Gastrocnemius medialis (tissue), 4 donors: ENCODE data around the gene GDF7. TPM values are rescaled to one million over a fixed set of nuclear protein-coding genes. Genes with fewer than 3 reads are reported as not detected.

ENCODE experiments used
- ATAC-seq, 2 donors: fragments of 150-250 bp; one replicate each; pipeline ENCODE4 v1.9.1; 2016
- DNase-seq, 2 donors: peaks; one replicate each; pipeline ENCODE4 v3.0.0-alpha.2; 2019
- H3K27ac ChIP-seq, 4 donors: fragments of 200-600 bp; sonication (generic); 1 replicate in 1 of 4; 2 replicates in 3 of 4; pipeline ENCODE4 v1.5.1; 2016 to 2018; ENCODE audit warnings: mild to moderate bottlenecking in 2 of 4, moderate library complexity in 1 of 4
- H3K27me3 ChIP-seq, 3 donors: fragments of 200-600 bp; sonication (generic) in 2 of 3; 1 replicate in 1 of 3; 2 replicates in 2 of 3; pipeline versions ENCODE4 v1.5.1 to v1.6.0; 2016 to 2019; ENCODE audit warnings: mild to moderate bottlenecking in 1 of 3, moderate library complexity in 1 of 3
- H3K36me3 ChIP-seq, 2 donors: fragments of 200-600 bp; sonication (generic) in 1 of 2; one replicate each; pipeline ENCODE4 v1.5.1; 2017 to 2018
- H3K4me1 ChIP-seq, 2 donors: fragments of 200-600 bp; sonication (generic) in 1 of 2; one replicate each; pipeline ENCODE4 v1.5.1; 2016 to 2017; ENCODE audit warnings: mild to moderate bottlenecking in 2 of 2
- H3K4me3 ChIP-seq, 4 donors: fragments of 200-600 bp; sonication (generic) in 3 of 4; 1 replicate in 1 of 4; 2 replicates in 3 of 4; pipeline ENCODE4 v1.5.1; 2016 to 2019; ENCODE audit warnings: mild to moderate bottlenecking in 2 of 4
- H3K9me3 ChIP-seq, 3 donors: fragments of 200-600 bp; sonication (generic) in 2 of 3; 1 replicate in 1 of 3; 2 replicates in 2 of 3; pipeline ENCODE4 v1.5.1; 2016 to 2019
- CTCF ChIP-seq, 5 experiments: fragments of 450-650 bp in 3 of 5; fragments of 200-600 bp in 2 of 5; sonication (generic) in 2 of 5; IDR thresholded peaks in 4 of 5; conservative IDR thresholded peaks in 1 of 5; 1 replicate in 4 of 5; 2 replicates in 1 of 5; pipeline ENCODE4 v1.5.1; 2016 to 2019; ENCODE audit warnings: antibody characterized with exemption in 5 of 5, mild to moderate bottlenecking in 3 of 5, moderate library complexity in 3 of 5
- POLR2A ChIP-seq, 2 donors: fragments of 450-650 bp; IDR thresholded peaks; one replicate each; pipeline ENCODE4 v1.6.1; 2017; ENCODE audit warnings: antibody characterized with exemption in 2 of 2, mild to moderate bottlenecking in 2 of 2, moderate library complexity in 2 of 2
- in situ Hi-C, 4 donors: fragments of 200-750 bp; cut with MboI; loops; one replicate each; pipeline versions ENCODE4 v1.15.0 to v1.8.0; 2017; ENCODE audit warnings: low sequenced_read_pairs in 4 of 4
- intact Hi-C: fragments of 100-400 bp; cut with DNase I; formaldehyde crosslinking; loops from one replicate; pipeline ENCODE4 v1.15.1; 2023; ENCODE audit warnings: low total_unique reads
- total RNA-seq, 4 donors: library from RNA; depleted of rRNA; stranded (reverse); fragments of >200 nt; gene quantifications; one replicate each; pipeline versions ENCODE4 v1.1.0 to v1.2.3, GENCODE V29; 2016

The GDF7 gene
- total RNA-seq, 4 donors from 2014 or later: 0.02 to 0.10 (median 0.07) TPM; not detected in 1

DNA sequence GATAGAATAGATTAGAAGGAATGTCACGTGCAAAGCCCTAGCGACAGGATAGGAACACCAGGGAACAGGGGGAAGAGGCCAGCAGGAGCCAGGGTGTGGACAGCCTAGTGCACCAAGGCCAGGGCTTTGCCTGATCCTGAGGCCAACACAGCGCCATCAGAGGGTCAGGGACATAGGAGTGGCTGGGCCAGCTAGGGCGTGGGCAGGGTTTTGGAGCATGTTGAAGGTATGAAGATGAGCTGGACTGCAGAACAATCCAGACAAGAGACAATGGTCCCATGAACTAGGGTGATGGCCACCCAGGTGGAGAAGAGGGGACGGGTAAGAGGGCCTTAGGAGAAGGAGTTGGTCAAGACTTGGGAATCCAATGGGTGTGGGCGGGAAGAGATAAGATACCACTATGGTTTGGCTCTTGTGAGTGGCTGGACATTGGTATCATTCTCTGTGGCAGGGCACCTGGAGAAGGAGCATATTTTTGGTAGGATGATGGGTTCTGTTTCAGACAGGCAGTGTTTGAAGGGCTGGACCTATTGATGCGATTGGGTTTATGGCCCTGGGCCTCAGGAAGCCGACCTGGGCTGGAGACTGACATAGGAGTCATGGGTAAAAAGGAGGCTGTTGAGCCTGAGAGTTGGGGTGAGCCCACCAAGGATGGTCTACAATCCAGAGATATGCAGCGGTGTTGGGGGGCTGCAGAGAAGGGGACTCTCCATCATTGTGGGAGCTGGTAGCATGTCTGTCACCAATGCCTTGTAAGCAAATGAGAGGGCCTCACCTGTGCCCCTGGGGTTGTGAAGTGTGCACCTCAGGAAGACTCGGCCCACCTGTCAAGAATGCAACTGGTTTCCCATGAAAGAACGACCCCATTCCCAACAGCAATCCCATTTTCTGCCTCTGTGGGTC, 14.0 kb upstream of the GDF7 start:
- H3K4me1 ChIP-seq: peaks cover 15 to 18% of the 10 kb centered on the region in 2 donors
- no peaks in the 10 kb centered on the region for H3K9me3 ChIP-seq
- H3K36me3 ChIP-seq: no peaks in the 10 kb centered on the region
- ATAC-seq (no peak), DNase-seq (no peak)
- in situ Hi-C loops: loop anchor here in 1 of 4 donors (25.0 kb wide), 1 partner anchor 459 kb away; the partner anchor contains the start of gene TDRD15
- no peak overlapping the region for H3K27ac ChIP-seq
- TF ChIP-seq POLR2A (IDR thresholded peaks at IDR 0.05): no peak
- TF ChIP-seq CTCF (IDR thresholded peaks at IDR 0.05 in 4 of 5, conservative IDR thresholded peaks at IDR 0.05 in 1 of 5): no peak
- H3K27me3 ChIP-seq: no peaks in the 10 kb centered on the region
- intact Hi-C loops: loop anchor here (5.0 kb wide), 2 partner anchors 384 to 601 kb away; partner anchors contain the start of gene LAPTM4A
- H3K4me3 ChIP-seq: no peak overlapping the region

DNA sequence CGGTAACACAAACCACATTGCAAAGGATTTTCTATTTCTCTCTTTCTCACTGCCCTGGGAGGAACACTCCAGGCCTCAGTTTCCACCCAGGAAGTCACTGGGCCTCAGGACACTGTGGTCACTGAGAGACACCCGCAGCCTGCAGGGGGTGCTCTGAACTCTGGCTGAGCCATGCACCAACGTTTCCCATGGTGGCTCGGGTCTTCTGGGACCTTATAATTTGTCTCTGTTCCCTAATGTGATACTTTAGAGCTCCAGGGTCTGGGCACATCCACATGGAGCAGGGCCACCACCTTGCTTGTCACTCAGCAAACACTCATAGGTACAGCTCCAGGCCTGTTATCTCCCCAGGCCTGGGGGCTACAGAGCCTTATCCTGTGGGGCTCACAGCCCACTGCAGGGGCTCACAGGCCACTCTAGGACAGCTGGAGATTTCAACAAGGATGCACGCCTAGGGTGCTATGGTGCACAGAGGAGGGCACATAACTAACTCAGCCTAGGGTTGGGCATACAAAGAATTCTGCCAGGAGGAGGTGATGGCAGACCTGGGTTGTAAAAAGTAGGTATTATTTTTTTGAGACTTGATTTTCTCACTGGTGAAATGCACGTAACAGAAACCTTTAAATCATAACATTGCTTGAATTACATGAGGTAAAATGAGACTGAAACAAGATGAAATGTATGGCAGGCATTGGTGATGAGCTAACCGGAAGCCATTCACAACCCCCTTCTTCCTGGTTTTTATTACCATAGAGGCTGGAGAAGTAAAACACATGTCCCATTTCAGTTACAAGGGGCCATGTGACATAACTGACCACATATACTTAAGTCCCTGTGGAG, 13.0 kb upstream of the GDF7 start:
- intact Hi-C loops (loop anchor here (5.0 kb wide), 2 partner anchors 383 to 602 kb away; partner anchors contain the start of gene LAPTM4A), in situ Hi-C loops (loop anchor here in 1 of 4 donors (25.0 kb wide), 1 partner anchor 458 kb away; the partner anchor contains the start of gene TDRD15)
- TF ChIP-seq POLR2A (IDR thresholded peaks at IDR 0.05) (no peak), CTCF (IDR thresholded peaks at IDR 0.05 in 4 of 5, conservative IDR thresholded peaks at IDR 0.05 in 1 of 5) (no peak)
- DNase-seq (no peak), ATAC-seq (no peak)
- Histone ChIP-seq H3K27me3 (no peaks in the 10 kb centered on the region), H3K4me1 (peaks cover 15 to 18% of the 10 kb centered on the region in 2 donors), H3K9me3 (no peaks in the 10 kb centered on the region), H3K36me3 (no peaks in the 10 kb centered on the region), H3K27ac (no peak overlapping the region), H3K4me3 (no peak overlapping the region)

DNA sequence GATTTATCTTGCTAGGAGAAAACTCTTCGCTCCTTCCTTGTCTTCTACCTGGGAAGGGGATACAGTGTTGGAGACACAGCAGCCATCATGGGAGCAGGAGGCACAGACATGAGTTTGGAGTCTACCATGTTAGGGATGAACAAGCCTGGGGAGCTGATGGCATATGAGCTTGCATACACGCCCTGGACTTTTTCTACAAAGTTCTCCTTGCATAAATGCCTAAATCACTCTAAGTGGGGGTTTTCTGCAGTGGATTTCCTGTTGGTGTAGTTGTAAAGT, 12.5 kb upstream of the GDF7 start:
- Histone ChIP-seq H3K36me3 (no peaks in the 10 kb centered on the region), H3K4me1 (peaks cover 13 to 17% of the 10 kb centered on the region in 2 donors), H3K9me3 (no peaks in the 10 kb centered on the region), H3K27ac (no peak overlapping the region), H3K4me3 (no peak overlapping the region), H3K27me3 (no peaks in the 10 kb centered on the region)
- intact Hi-C loops (loop anchor here (5.0 kb wide), 2 partner anchors 383 to 602 kb away; partner anchors contain the start of gene LAPTM4A), in situ Hi-C loops (loop anchor here in 1 of 4 donors (25.0 kb wide), 1 partner anchor 458 kb away; the partner anchor contains the start of gene TDRD15)
- ATAC-seq (no peak), DNase-seq (no peak)
- TF ChIP-seq CTCF (IDR thresholded peaks at IDR 0.05 in 4 of 5, conservative IDR thresholded peaks at IDR 0.05 in 1 of 5): no peak
- no peak for TF ChIP-seq POLR2A (IDR thresholded peaks at IDR 0.05)

DNA sequence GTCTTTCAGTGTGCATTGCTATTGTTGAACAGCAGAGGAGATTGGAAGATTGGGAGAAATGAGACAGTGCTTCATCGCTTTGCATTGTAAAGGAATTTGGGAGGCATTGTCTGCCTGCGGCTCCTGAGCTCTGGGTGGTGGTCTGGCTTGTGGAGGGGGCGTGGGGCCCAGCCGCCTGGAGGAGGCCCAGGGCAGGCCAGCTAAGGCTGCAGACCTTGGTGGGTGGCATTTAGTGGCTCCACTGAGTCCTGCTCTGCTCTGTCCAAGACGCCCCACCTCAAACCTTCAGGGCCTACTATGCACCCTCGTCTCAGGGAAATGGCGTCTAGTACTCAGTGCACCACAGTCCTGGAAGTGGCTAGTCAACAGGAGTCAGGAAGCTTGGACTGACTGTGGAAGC, 10.4 kb upstream of the GDF7 start:
- Histone ChIP-seq H3K36me3 (no peaks in the 10 kb centered on the region), H3K4me1 (peaks cover 3% of the 10 kb centered on the region in 2 donors), H3K27ac (no peak overlapping the region), H3K9me3 (no peaks in the 10 kb centered on the region), H3K27me3 (peaks cover under 1 to 5% (median 3%) of the 10 kb centered on the region in 3 donors), H3K4me3 (no peak overlapping the region)
- intact Hi-C loops: no loop called here
- ATAC-seq (no peak), DNase-seq (no peak)
- TF ChIP-seq POLR2A (IDR thresholded peaks at IDR 0.05) (no peak), CTCF (IDR thresholded peaks at IDR 0.05 in 4 of 5, conservative IDR thresholded peaks at IDR 0.05 in 1 of 5) (no peak)
- in situ Hi-C loops: loop anchor here in 1 of 4 donors (25.0 kb wide), 1 partner anchor 456 kb away; the partner anchor contains the start of gene TDRD15
